MCF 10A (cell line): Measurements from ENCODE around the gene CTDSPL. TPM values are rescaled to one million over a fixed set of nuclear protein-coding genes. Genes with fewer than 3 reads are reported as not detected.
"Not testable (repeated sequence)": the region's sequence is repeated elsewhere in the genome, so short reads cannot be mapped to it uniquely, and the experiment has no call there.

ENCODE experiments used
- BruUV-seq: library from RNA; stranded (reverse); fragments of 400-500 nt; replicated peaks from 2 replicates; lab custom pipeline; 2021; lab: Mats Ljungman, UMichigan
- CTCF ChIA-PET: fragments of 300-600 bp; sonication (Branson Sonifier 250); formaldehyde crosslinking; extraction: SDS; loops from one replicate; lab custom pipeline; 2021; ENCODE audit warnings: antibody characterized with exemption, inconsistent platforms; lab: Yijun Ruan, JAX
- POLR2A ChIA-PET: fragments of 300-600, 350-650 bp; sonication (Branson Sonifier 250); formaldehyde crosslinking; extraction: SDS; loops from one replicate; lab custom pipeline; 2020; ENCODE audit warnings: antibody characterized with exemption, inconsistent platforms; lab: Yijun Ruan, JAX
- DNase-seq: peaks from one replicate; pipeline ENCODE4 v3.0.0-alpha.2; 2018; ENCODE audit not compliant: unreplicated experiment
- H3K27ac Mint-ChIP-seq: one replicate; pipeline ENCODE4 v1.8.0; 2022; ENCODE audit warnings: mild to moderate bottlenecking, low read depth, mixed read lengths; ENCODE audit not compliant: unreplicated experiment
- H3K27me3 Mint-ChIP-seq: one replicate; pipeline ENCODE4 v1.8.0; 2022; ENCODE audit warnings: mixed read lengths; ENCODE audit not compliant: insufficient read depth, unreplicated experiment
- H3K36me3 Mint-ChIP-seq: one replicate; pipeline ENCODE4 v1.8.0; 2022; ENCODE audit warnings: mild to moderate bottlenecking, moderate library complexity, mixed read lengths; ENCODE audit not compliant: insufficient read depth, unreplicated experiment
- H3K4me1 Mint-ChIP-seq: one replicate; pipeline ENCODE4 v1.8.0; 2022; ENCODE audit warnings: mixed read lengths; ENCODE audit not compliant: insufficient read depth, unreplicated experiment
- H3K4me3 Mint-ChIP-seq: one replicate; pipeline ENCODE4 v1.8.0; 2022; ENCODE audit warnings: mild to moderate bottlenecking, moderate library complexity, mixed read lengths; ENCODE audit not compliant: unreplicated experiment
- H3K9me3 Mint-ChIP-seq: one replicate; pipeline ENCODE4 v1.8.0; 2022; ENCODE audit warnings: mixed read lengths; ENCODE audit not compliant: unreplicated experiment
- CTCF ChIP-seq: fragments of 200-600 bp; IDR thresholded peaks from one replicate; pipeline ENCODE4 v1.8.0; 2022; ENCODE audit warnings: antibody characterized with exemption, mild to moderate bottlenecking; ENCODE audit not compliant: unreplicated experiment
- intact Hi-C: fragments of 100-400 bp; cut with micrococcal nuclease; formaldehyde crosslinking; loops from 2 replicates; pipeline ENCODE4 v1.14.1; 2022
- total RNA-seq: library from RNA; stranded (reverse); gene quantifications from 2 replicates; pipeline ENCODE4 v1.2.3, GENCODE V29; 2022

Gene CTDSPL
- total RNA-seq, 1 experiment from 2014 or later: 38.8 TPM

GRCh38 chr3:37987751-37988179 lies 126.1 kb downstream of the CTDSPL start:
- BruUV-seq: no TSS peak
- peaks cover 8% of the 10 kb centered on the region for H3K4me1 Mint-ChIP-seq
- H3K27ac Mint-ChIP-seq: no peak overlapping the region
- H3K27me3 Mint-ChIP-seq: no peaks in the 10 kb centered on the region
- no peaks in the 10 kb centered on the region for H3K9me3 Mint-ChIP-seq
- H3K4me3 Mint-ChIP-seq: no peak overlapping the region
- intact Hi-C loops: no loop called here
- ChIA-PET POLR2A (no interaction called here), CTCF (interaction anchor here (0.6 to 2.0 kb wide), 4 partner anchors 8 to 16 kb away, joined by 4 to 10 read pairs (median 8); no protein-coding TSS in a partner anchor)
- peaks cover 15% of the 10 kb centered on the region for H3K36me3 Mint-ChIP-seq
- DNase-seq: no peak
- TF ChIP-seq CTCF: no peak

- BruUV-seq, intact Hi-C loops, H3K9me3 Mint-ChIP-seq, DNase-seq, H3K27ac Mint-ChIP-seq, H3K4me3 Mint-ChIP-seq, H3K27me3 Mint-ChIP-seq: not testable (repeated sequence)
- ChIA-PET CTCF (interaction anchor here (1.7 to 2.0 kb wide), 2 partner anchors 8 to 14 kb away, joined by 10 read pairs; no protein-coding TSS in a partner anchor), POLR2A (interaction anchor here (0.9 kb wide), 1 partner anchor 133 kb away, joined by 3 read pairs; no protein-coding TSS in a partner anchor)
- Mint-ChIP-seq H3K4me1 (peaks cover 13% of the 10 kb centered on the region), H3K36me3 (peaks cover 15% of the 10 kb centered on the region)
Observed at GRCh38 chr3:37988376-37988775, 126.7 kb downstream of the CTDSPL start.

- POLR2A ChIA-PET: interaction anchor here (0.9 kb wide), 1 partner anchor 133 kb away, joined by 3 read pairs; no protein-coding TSS in a partner anchor
- no peak overlapping the region for H3K4me3 Mint-ChIP-seq
- no peak for DNase-seq
- H3K9me3 Mint-ChIP-seq: no peaks in the 10 kb centered on the region
- peaks cover 13% of the 10 kb centered on the region for H3K4me1 Mint-ChIP-seq
- H3K36me3 Mint-ChIP-seq: peaks cover 13% of the 10 kb centered on the region
- CTCF ChIA-PET: interaction anchor here (0.9 to 2.0 kb wide), 2 partner anchors 14 to 16 kb away, joined by 3 to 10 read pairs; no protein-coding TSS in a partner anchor
- no peak overlapping the region for H3K27ac Mint-ChIP-seq
- no peak for TF ChIP-seq CTCF
- BruUV-seq: no TSS peak
- intact Hi-C loops: no loop called here
- no peaks in the 10 kb centered on the region for H3K27me3 Mint-ChIP-seq
Observed at GRCh38 chr3:37988931-37989525, 127.3 kb downstream of the CTDSPL start.

GRCh38 chr3:37989821-37990480 lies 128.3 kb downstream of the CTDSPL start:
- Mint-ChIP-seq H3K4me3 (no peak overlapping the region), H3K36me3 (peaks cover 9% of the 10 kb centered on the region), H3K27ac (no peak overlapping the region), H3K4me1 (peaks cover 13% of the 10 kb centered on the region), H3K9me3 (no peaks in the 10 kb centered on the region), H3K27me3 (no peaks in the 10 kb centered on the region)
- no peak for DNase-seq
- BruUV-seq: no TSS peak
- no peak for TF ChIP-seq CTCF
- CTCF ChIA-PET: interaction anchor here (0.6 to 0.9 kb wide), 2 partner anchors 10 to 15 kb away, joined by 3 read pairs; no protein-coding TSS in a partner anchor
- intact Hi-C loops: no loop called here
- POLR2A ChIA-PET: no interaction called here
